Fibroblast of the aortic adventitia (primary cell): ENCODE measurements around the gene IRF7. TPM values are rescaled to one million over a fixed set of nuclear protein-coding genes. Genes with fewer than 3 reads are reported as not detected.

Experiments
- DNase-seq: peaks from one replicate; pipeline ENCODE4 v3.0.0-alpha.2; 2010; ENCODE audit warnings: low read depth
- H3K4me3 ChIP-seq: 2 replicates; pipeline ENCODE4 v1.5.1; 2011; ENCODE audit warnings: low read depth, mild to moderate bottlenecking, control low read depth, low read length, moderate library complexity
- total RNA-seq: library from RNA; depleted of rRNA; stranded (reverse); fragments of >200 nt; gene quantifications from 2 replicates; pipeline ENCODE4 v1.2.3, GENCODE V29; 2012; ENCODE audit warnings: low replicate concordance
- TF ChIP-seq, protein P1 (sequence below): IDR thresholded peaks from 2 replicates; pipeline ENCODE4 v1.5.1; 2011; ENCODE audit warnings: mild to moderate bottlenecking, low read length, control low read depth, inconsistent platforms; ENCODE audit not compliant: insufficient read depth

IRF7 gene
- total RNA-seq, 1 donor, result 6.8 TPM

DNA sequence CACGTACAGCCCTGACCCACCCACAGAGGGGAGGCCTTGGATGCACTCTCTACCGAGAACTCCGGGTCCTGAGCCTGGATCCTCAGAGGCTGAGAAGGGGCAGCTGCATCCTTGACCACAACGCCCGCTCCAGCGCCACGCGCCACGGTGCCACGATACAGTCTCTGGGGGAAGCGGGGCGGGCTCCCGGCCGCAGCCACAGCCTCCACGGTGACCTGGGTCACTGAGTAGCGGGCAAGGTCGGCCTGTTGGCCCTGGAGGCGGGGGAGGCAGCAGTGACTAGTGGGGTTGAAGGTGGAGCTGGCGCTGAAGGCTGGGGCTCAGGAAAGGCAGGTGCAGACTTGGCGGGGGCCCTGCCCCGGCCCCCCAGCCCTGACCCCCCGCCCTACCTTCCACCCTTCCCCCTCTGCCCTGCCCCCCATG lies 3.9 kb upstream of the IRF7 start:
- no peak for DNase-seq
- no peak overlapping the region for H3K4me3 ChIP-seq
- TF ChIP-seq, protein P1, sequence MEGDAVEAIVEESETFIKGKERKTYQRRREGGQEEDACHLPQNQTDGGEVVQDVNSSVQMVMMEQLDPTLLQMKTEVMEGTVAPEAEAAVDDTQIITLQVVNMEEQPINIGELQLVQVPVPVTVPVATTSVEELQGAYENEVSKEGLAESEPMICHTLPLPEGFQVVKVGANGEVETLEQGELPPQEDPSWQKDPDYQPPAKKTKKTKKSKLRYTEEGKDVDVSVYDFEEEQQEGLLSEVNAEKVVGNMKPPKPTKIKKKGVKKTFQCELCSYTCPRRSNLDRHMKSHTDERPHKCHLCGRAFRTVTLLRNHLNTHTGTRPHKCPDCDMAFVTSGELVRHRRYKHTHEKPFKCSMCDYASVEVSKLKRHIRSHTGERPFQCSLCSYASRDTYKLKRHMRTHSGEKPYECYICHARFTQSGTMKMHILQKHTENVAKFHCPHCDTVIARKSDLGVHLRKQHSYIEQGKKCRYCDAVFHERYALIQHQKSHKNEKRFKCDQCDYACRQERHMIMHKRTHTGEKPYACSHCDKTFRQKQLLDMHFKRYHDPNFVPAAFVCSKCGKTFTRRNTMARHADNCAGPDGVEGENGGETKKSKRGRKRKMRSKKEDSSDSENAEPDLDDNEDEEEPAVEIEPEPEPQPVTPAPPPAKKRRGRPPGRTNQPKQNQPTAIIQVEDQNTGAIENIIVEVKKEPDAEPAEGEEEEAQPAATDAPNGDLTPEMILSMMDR, result no peak

GRCh38 chr11:618856-619627 lies 3.3 kb upstream of the IRF7 start:
- TF ChIP-seq, protein P1, result no peak
- no peak overlapping the region for H3K4me3 ChIP-seq
- no peak for DNase-seq

GRCh38 chr11:617912-618682 lies 2.3 kb upstream of the IRF7 start:
- TF ChIP-seq, protein P1, result no peak
- no peak overlapping the region for H3K4me3 ChIP-seq
- DNase-seq, result no peak

DNA sequence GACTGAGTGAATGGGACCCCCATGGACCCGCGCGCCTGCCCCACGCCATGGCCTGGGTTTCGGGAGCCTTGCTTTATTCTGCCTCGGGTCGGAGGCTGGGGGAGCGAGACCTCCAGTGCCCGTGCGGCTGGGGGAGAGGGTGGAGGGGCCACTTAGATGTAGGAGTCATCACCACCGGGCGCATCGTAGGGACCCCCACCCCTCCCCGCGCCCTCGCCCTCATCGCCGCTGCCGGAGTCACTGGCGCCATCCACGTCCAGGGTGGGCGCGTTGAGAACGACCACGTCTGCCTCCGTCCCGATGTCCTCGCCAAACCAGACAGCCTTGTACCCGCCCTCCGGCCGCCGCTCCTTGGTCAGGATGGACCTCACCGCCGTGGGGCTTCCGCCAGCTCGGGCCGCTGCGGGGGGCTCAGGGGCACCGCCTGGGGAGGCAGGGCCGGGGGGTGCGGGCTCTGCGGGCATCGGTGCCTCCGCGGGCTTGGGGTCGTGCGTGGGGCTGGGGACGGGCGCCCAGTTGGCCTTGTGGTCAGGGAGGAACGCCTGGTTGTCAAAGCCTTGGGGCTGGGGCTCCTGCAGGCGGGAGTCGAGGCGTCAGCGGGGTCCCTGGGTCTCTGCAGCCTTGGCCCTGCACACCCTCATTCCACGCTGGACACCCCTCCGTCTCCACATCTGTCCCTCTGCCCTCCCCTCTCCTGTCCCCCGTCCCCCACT lies 1.6 kb upstream of the IRF7 start:
- no peak overlapping the region for H3K4me3 ChIP-seq
- TF ChIP-seq, protein P1, result no peak
- DNase-seq, result no peak

GRCh38 chr11:616320-617198 lies 809 bp upstream of the IRF7 start:
- TF ChIP-seq, protein P1, result no peak
- DNase-seq, result no peak
- no peak overlapping the region for H3K4me3 ChIP-seq
